WTC11 (cell line): ENCODE measurements around the gene RABL6. TPM values are rescaled to one million over a fixed set of nuclear protein-coding genes. Genes with fewer than 3 reads are reported as not detected.

ENCODE experiments used
- ATAC-seq: fragments of 200-7000 bp; cut with Tn5 transposase; 2 replicates; pipeline ENCODE4 v1.10.0; 2021; ENCODE audit warnings: mild to moderate bottlenecking, moderate library complexity
- CTCF ChIA-PET: fragments of 300-600 bp; sonication (Branson Sonifier 250); formaldehyde crosslinking; loops from one replicate; lab custom pipeline; 2021; ENCODE audit warnings: antibody characterized with exemption; lab: Charles Lee
- POLR2A ChIA-PET: fragments of 350-600 bp; sonication (Branson Sonifier 250); formaldehyde crosslinking; loops from one replicate; lab custom pipeline; 2021; ENCODE audit warnings: antibody characterized with exemption; lab: Charles Lee
- DNase-seq: peaks from one replicate; pipeline ENCODE4 v3.0.0; 2021; ENCODE audit warnings: low spot score
- H3K27ac Mint-ChIP-seq: 2 replicates; pipeline ENCODE4 v1.8.0; 2021; ENCODE audit warnings: mixed read lengths
- H3K27me3 Mint-ChIP-seq: 2 replicates; pipeline ENCODE4 v1.8.0; 2021; ENCODE audit warnings: low read depth, mild to moderate bottlenecking, moderate library complexity, mixed read lengths
- H3K36me3 Mint-ChIP-seq: 2 replicates; pipeline ENCODE4 v1.8.0; 2021; ENCODE audit warnings: mixed read lengths
- H3K4me1 Mint-ChIP-seq: 2 replicates; pipeline ENCODE4 v1.8.0; 2022; ENCODE audit warnings: mixed read lengths
- H3K4me3 Mint-ChIP-seq: 2 replicates; pipeline ENCODE4 v1.8.0; 2021; ENCODE audit warnings: mild to moderate bottlenecking, moderate library complexity, mixed read lengths
- H3K9me3 Mint-ChIP-seq: 2 replicates; pipeline ENCODE4 v1.8.0; 2021; ENCODE audit warnings: mixed read lengths
- AR ChIP-seq: fragments of 250-450 bp; sonication (Bioruptor Pico); IDR thresholded peaks from 2 replicates; pipeline ENCODE4 v1.9.0; 2021; ENCODE audit warnings: mild to moderate bottlenecking
- CREM ChIP-seq: sonication (generic); formaldehyde crosslinking; IDR thresholded peaks from 2 replicates; pipeline ENCODE4 v1.8.1; 2022; ENCODE audit warnings: mild to moderate bottlenecking, missing genetic modification reagents, moderate library complexity
- EMX1 ChIP-seq: fragments of 250-450 bp; sonication (Bioruptor Pico); IDR thresholded peaks from 2 replicates; pipeline ENCODE4 v1.8.0; 2021; ENCODE audit warnings: mild to moderate bottlenecking
- ERG ChIP-seq: fragments of 250-450 bp; sonication (Bioruptor Pico); IDR thresholded peaks from 2 replicates; pipeline ENCODE4 v1.8.0; 2021; ENCODE audit warnings: mild to moderate bottlenecking
- KAT7 ChIP-seq: sonication (generic); formaldehyde crosslinking; IDR thresholded peaks from 2 replicates; pipeline ENCODE4 v1.8.1; 2023; ENCODE audit warnings: missing genetic modification reagents, mild to moderate bottlenecking, borderline replicate concordance
- NR2C2 ChIP-seq: sonication (generic); formaldehyde crosslinking; IDR thresholded peaks from 2 replicates; pipeline ENCODE4 v1.8.0; 2022; ENCODE audit warnings: mild to moderate bottlenecking, missing genetic modification reagents
- PRRX2 ChIP-seq: fragments of 250-450 bp; sonication (Bioruptor Pico); IDR thresholded peaks from 2 replicates; pipeline ENCODE4 v1.8.0; 2021; ENCODE audit warnings: mild to moderate bottlenecking
- SOX15 ChIP-seq: fragments of 250-450 bp; sonication (Bioruptor Pico); IDR thresholded peaks from 2 replicates; pipeline ENCODE4 v1.9.0; 2021; ENCODE audit warnings: mild to moderate bottlenecking
- TP53 ChIP-seq: sonication (generic); formaldehyde crosslinking; IDR thresholded peaks from 2 replicates; pipeline ENCODE4 v1.8.1; 2023; ENCODE audit warnings: mild to moderate bottlenecking, missing genetic modification reagents
- ZNF138 ChIP-seq: sonication (generic); formaldehyde crosslinking; conservative IDR thresholded peaks from 2 replicates; pipeline ENCODE4 v1.8.1; 2022; ENCODE audit warnings: mild to moderate bottlenecking, moderate library complexity, missing genetic modification reagents
- ZNF263 ChIP-seq: sonication (generic); formaldehyde crosslinking; IDR thresholded peaks from 2 replicates; pipeline ENCODE4 v1.8.1; 2022; ENCODE audit warnings: low read depth, mild to moderate bottlenecking, moderate library complexity, missing genetic modification reagents
- ZSCAN18 ChIP-seq: fragments of 250-450 bp; sonication (Bioruptor Pico); IDR thresholded peaks from 2 replicates; pipeline ENCODE4 v2.1.2; 2022; ENCODE audit warnings: mild to moderate bottlenecking, moderate library complexity
- total RNA-seq: library from RNA; stranded (reverse); gene quantifications from 3 replicates; pipeline ENCODE4 v1.2.3, GENCODE V29; 2021
- TF ChIP-seq, protein P1 (sequence below): sonication (generic); formaldehyde crosslinking; IDR thresholded peaks from 2 replicates; pipeline ENCODE4 v1.8.1; 2022; ENCODE audit warnings: mild to moderate bottlenecking, moderate library complexity, missing genetic modification reagents
- TF ChIP-seq, protein P2 (sequence below): fragments of 250-450 bp; sonication (Bioruptor Pico); IDR thresholded peaks from 2 replicates; pipeline ENCODE4 v1.9.0; 2021; ENCODE audit warnings: moderate library complexity, mild to moderate bottlenecking, inconsistent platforms, borderline replicate concordance
- TF ChIP-seq, protein P3 (sequence below): sonication (generic); formaldehyde crosslinking; conservative IDR thresholded peaks from 2 replicates; pipeline ENCODE4 v1.8.1; 2022; ENCODE audit warnings: mild to moderate bottlenecking, missing genetic modification reagents

The RABL6 gene
- total RNA-seq, 1 experiment from 2014 or later = 171 TPM

DNA sequence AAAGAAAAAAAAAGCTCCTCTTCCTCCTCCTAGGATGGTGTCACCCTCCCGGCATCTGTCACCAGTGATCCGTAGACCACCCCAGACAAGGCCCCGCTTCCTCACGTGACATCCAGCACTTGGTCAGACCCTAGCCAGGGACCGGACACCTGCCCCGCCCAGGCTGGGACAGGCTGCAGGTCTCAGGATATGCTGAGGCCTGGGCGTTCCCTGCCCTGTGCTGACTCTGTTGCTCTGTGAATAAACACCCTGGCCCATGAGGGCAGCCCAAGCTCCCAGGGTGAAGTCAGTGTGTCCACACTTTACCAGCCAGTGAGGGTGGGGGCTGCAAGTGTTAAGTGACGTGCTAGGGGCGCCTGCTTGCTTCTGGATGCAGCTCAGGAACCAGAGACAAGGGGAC is 52.8 kb downstream of the RABL6 start:
- peaks cover 4% of the 10 kb centered on the region for H3K4me1 Mint-ChIP-seq
- H3K36me3 Mint-ChIP-seq = peaks cover 19% of the 10 kb centered on the region
- TF ChIP-seq EMX1 (CRISPR knock-in tag) = no peak
- TF ChIP-seq, protein P1, sequence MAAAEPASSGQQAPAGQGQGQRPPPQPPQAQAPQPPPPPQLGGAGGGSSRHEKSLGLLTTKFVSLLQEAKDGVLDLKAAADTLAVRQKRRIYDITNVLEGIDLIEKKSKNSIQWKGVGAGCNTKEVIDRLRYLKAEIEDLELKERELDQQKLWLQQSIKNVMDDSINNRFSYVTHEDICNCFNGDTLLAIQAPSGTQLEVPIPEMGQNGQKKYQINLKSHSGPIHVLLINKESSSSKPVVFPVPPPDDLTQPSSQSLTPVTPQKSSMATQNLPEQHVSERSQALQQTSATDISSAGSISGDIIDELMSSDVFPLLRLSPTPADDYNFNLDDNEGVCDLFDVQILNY (CRISPR knock-in tag) = no peak
- TF ChIP-seq, protein P2, sequence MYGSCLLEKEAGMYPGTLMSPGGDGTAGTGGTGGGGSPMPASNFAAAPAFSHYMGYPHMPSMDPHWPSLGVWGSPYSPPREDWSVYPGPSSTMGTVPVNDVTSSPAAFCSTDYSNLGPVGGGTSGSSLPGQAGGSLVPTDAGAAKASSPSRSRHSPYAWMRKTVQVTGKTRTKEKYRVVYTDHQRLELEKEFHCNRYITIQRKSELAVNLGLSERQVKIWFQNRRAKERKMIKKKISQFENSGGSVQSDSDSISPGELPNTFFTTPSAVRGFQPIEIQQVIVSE = no peak
- CTCF ChIA-PET = no interaction called here
- no peak overlapping the region for H3K4me3 Mint-ChIP-seq
- no peaks in the 10 kb centered on the region for H3K27me3 Mint-ChIP-seq
- DNase-seq (no peak), ATAC-seq (no peak)
- no peaks in the 10 kb centered on the region for H3K9me3 Mint-ChIP-seq
- H3K27ac Mint-ChIP-seq = peak overlapping the region; percentile 72; the same call in 1 of the 2 replicates
- POLR2A ChIA-PET = interaction anchor here (1.2 to 1.3 kb wide), 2 partner anchors 9 to 13 kb away, joined by 3 to 6 read pairs; partner anchors contain the start of gene MAMDC4

DNA sequence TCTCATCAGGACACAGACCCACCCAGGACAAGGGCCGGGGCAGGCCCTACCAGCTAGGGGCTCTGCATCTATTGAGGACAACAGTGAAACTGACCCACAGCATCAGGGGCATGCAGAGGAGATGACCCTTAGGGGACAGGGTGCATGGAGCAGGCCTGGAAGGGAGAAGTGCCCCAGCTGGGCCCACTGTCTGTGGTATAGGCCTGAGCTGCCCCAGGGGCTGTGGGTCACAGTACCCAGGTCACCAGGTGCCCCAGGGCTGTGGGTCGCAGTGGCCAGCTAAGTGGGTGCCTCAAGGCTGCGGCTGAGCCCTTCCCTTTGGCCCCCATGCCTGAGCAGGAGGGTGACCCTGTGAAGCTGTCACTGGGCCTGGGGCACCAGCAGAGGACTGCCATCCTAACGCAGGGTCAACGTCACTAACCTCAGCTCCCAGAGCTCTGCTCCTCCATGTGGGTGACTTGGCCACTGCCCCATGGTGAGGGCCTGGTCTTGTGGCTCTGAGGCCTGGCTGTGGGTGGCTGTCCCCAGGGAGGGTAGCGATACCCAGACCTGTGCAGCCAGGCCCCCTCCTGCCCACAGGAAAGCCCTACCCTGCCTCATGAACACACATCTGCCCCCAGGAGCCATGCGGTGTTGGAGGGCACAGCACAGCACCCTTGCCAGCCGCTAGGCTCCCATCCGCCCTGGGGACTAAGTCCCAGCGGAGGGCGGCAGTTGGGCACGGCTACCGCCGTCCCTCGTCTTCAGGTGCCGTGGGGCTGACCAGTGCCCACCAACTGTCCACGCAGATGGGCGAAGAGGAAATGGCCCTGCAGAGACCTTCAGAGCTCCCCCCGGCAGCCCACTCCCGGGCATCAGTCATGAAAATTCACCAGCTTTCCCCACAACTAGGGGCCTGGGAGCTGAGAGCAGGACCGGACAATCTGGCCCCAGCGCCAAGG is 53.5 kb downstream of the RABL6 start:
- Mint-ChIP-seq H3K9me3 (no peaks in the 10 kb centered on the region), H3K36me3 (peaks cover 19% of the 10 kb centered on the region), H3K27me3 (no peaks in the 10 kb centered on the region), H3K4me3 (no peak overlapping the region), H3K27ac (no peak overlapping the region), H3K4me1 (peaks cover 4% of the 10 kb centered on the region)
- ATAC-seq = no peak
- ChIA-PET POLR2A (interaction anchor here (1.2 to 1.3 kb wide), 2 partner anchors 9 to 14 kb away, joined by 3 to 6 read pairs; partner anchors contain the start of gene MAMDC4), CTCF (interaction anchor here (1.4 kb wide), 1 partner anchor 19 kb away, joined by 3 read pairs; the partner anchor contains the start of gene AJM1)
- no peak for DNase-seq
- TF ChIP-seq ERG (CRISPR knock-in tag) (no peak), ZNF263 (CRISPR knock-in tag) (no peak), CREM (CRISPR knock-in tag) (no peak), KAT7 (CRISPR knock-in tag) (no peak), ZNF138 (CRISPR knock-in tag) (no peak), AR (CRISPR knock-in tag) (no peak), NR2C2 (no peak), ZSCAN18 (CRISPR knock-in tag) (no peak), SOX15 (CRISPR knock-in tag) (no peak), PRRX2 (CRISPR knock-in tag) (no peak), TP53 (no peak)
- TF ChIP-seq, protein P3, sequence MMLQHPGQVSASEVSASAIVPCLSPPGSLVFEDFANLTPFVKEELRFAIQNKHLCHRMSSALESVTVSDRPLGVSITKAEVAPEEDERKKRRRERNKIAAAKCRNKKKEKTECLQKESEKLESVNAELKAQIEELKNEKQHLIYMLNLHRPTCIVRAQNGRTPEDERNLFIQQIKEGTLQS (CRISPR knock-in tag) = no peak
